Activated CD4-positive, alpha-beta memory T cell treated with anti-CD3 and anti-CD28 coated beads, Interleukin-2, amount 10 ng/mL, durations not matched to agents 7 days and 5 days (primary cell): ENCODE measurements around the gene GATA5. TPM values are rescaled to one million over a fixed set of nuclear protein-coding genes. Genes with fewer than 3 reads are reported as not detected.

ENCODE experiments used
- CTCF ChIA-PET: fragments of 350-600 bp; sonication (Branson Sonifier 250); formaldehyde crosslinking; loops from one replicate; lab custom pipeline; 2021; ENCODE audit warnings: antibody characterized with exemption, inconsistent platforms; lab: Charles Lee
- POLR2A ChIA-PET: fragments of 350-600 bp; sonication (Branson Sonifier 250); formaldehyde crosslinking; loops from one replicate; lab custom pipeline; 2021; ENCODE audit warnings: antibody characterized with exemption; lab: Charles Lee
- DNase-seq: peaks from one replicate; pipeline ENCODE4 v3.0.0-alpha.2; 2020
- H3K27ac Mint-ChIP-seq: one replicate; pipeline ENCODE4 v1.8.0; 2021; ENCODE audit warnings: mild to moderate bottlenecking, mixed read lengths
- H3K27me3 Mint-ChIP-seq: one replicate; pipeline ENCODE4 v1.8.0; 2021; ENCODE audit warnings: mixed read lengths
- H3K36me3 Mint-ChIP-seq: one replicate; pipeline ENCODE4 v1.8.0; 2021; ENCODE audit warnings: low read depth, mixed read lengths
- H3K4me1 Mint-ChIP-seq: one replicate; pipeline ENCODE4 v1.8.0; 2021; ENCODE audit warnings: mixed read lengths
- H3K4me3 Mint-ChIP-seq: one replicate; pipeline ENCODE4 v1.8.0; 2021; ENCODE audit warnings: mild to moderate bottlenecking, mixed read lengths
- H3K9me3 Mint-ChIP-seq: one replicate; pipeline ENCODE4 v1.8.0; 2021; ENCODE audit warnings: mixed read lengths
- total RNA-seq, 2 experiments: library from RNA; stranded (reverse); gene quantifications; one replicate each; pipeline ENCODE4 v1.2.3, GENCODE V29; 2021

GATA5 gene
- total RNA-seq, 2 experiments from 2014 or later = not detected

DNA sequence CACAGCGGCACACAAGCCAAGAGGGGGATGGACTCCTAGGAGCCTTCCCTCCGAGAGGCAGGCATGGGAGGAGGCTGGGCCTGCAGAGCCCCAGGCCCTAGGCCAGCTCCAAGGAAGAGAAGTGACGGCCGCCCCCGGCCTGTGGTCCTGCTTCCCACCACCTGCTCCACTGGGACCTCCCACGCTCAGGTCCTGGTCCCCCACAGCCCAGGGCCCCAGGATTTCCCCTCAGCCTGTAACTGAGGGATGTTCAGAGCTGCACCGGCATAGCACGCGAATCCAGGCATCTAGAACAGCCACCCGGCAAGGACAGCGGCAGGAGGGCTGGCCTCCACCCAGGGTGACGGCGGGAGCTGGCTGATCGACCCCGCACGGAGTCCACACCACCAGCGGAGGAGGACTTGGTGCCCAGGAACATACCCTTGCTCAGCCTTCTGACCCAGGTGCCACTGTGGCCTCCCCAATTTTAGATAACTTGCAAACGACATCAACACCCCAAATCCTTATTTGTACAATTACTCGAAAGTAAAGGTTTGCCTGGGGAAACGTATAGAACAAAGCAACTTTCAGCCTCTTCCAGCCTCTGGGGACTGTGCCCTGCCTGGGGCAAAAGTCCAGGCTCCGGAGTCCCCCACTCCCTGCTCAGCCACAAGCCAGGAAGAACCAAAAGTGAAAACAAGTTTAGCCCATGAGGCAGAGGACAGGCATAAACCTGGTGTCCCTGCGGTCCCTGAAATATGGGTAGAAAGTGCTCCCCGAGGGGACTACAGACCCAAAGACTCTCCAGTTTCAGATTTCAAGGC is 3.5 kb downstream of the GATA5 start:
- DNase-seq = no peak
- POLR2A ChIA-PET = no interaction called here

DNA sequence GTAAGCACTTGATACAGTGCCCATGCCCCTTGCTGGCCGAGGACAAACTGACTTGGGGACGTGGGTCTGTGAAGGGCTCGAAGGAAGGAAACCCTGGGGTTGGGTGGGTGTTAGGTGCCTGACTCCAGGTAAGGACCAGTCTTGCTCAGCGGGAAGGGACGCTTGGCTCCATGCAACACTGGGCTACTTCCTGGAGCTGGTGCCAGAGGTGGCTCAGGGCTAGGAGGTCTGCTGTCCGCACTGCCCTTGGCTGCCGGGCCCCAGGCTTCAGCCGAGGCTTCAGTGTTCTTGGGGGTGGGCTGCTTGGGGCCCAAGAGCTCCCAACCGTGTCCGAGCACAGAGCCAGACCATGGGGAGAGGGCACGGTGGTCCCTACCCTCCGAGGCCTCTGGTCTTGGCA is 5.3 kb downstream of the GATA5 start:
- peaks cover 20% of the 10 kb centered on the region for H3K27me3 Mint-ChIP-seq
- no peak overlapping the region for H3K4me3 Mint-ChIP-seq
- H3K36me3 Mint-ChIP-seq = no peaks in the 10 kb centered on the region
- H3K9me3 Mint-ChIP-seq = no peaks in the 10 kb centered on the region
- no peaks in the 10 kb centered on the region for H3K4me1 Mint-ChIP-seq
- DNase-seq = no peak
- no peak overlapping the region for H3K27ac Mint-ChIP-seq
- POLR2A ChIA-PET = no interaction called here
- CTCF ChIA-PET = no interaction called here

More for the DNA sequence above, 3.5 kb downstream of the GATA5 start:
- H3K27ac Mint-ChIP-seq = no peak overlapping the region
- H3K4me1 Mint-ChIP-seq = no peaks in the 10 kb centered on the region
- no peaks in the 10 kb centered on the region for H3K36me3 Mint-ChIP-seq
- H3K9me3 Mint-ChIP-seq = no peaks in the 10 kb centered on the region
- no peak overlapping the region for H3K4me3 Mint-ChIP-seq
- CTCF ChIA-PET = no interaction called here
- H3K27me3 Mint-ChIP-seq = peaks cover 25% of the 10 kb centered on the region

DNA sequence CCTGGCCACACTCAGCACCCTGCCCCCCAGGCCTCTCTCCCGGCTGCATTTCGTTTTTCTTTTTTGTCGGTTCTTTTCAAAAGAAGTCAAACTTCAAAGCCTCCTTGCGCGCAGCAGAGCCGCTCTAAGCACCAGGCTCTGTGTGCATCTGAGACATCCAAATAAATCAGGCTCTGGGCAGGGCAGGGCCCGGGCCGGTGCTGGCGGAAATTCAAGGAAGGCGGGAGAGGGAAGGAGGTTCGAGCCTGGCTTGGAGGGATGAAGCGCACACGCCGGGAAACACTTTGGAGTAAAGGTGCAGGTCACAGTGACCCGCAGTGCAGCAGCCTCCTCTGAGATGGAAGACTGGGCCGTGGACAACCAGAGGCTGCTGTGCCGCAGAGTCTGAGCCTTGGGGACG is 5.8 kb downstream of the GATA5 start:
- Mint-ChIP-seq H3K9me3 (no peaks in the 10 kb centered on the region), H3K4me1 (no peaks in the 10 kb centered on the region), H3K27ac (no peak overlapping the region), H3K27me3 (peaks cover 20% of the 10 kb centered on the region), H3K36me3 (no peaks in the 10 kb centered on the region), H3K4me3 (no peak overlapping the region)
- POLR2A ChIA-PET = no interaction called here
- DNase-seq = no peak
- CTCF ChIA-PET = no interaction called here

DNA sequence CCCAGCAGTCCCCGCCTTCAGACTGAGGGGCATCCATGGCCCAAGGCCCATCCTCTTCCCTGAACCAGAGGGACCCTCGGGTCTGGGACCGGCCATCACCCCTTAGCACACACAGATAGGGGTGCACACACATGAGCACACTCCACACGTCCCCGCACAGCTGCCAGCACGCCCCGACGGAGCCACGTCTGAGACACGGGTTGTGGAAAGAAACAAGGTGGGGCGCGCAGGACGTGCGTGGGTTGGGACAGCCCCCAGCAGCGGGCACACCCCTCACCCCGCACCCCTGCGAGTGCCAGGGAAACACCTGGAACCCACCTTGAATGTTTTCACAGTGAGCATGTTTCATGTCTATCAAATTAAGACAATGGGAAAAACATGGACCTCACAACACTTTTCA is 6.4 kb downstream of the GATA5 start:
- no peaks in the 10 kb centered on the region for H3K4me1 Mint-ChIP-seq
- CTCF ChIA-PET = no interaction called here
- no peak for DNase-seq
- POLR2A ChIA-PET = no interaction called here
- H3K27me3 Mint-ChIP-seq = peaks cover 16% of the 10 kb centered on the region
- no peak overlapping the region for H3K27ac Mint-ChIP-seq
- no peak overlapping the region for H3K4me3 Mint-ChIP-seq
- H3K9me3 Mint-ChIP-seq = no peaks in the 10 kb centered on the region
- no peaks in the 10 kb centered on the region for H3K36me3 Mint-ChIP-seq

DNA sequence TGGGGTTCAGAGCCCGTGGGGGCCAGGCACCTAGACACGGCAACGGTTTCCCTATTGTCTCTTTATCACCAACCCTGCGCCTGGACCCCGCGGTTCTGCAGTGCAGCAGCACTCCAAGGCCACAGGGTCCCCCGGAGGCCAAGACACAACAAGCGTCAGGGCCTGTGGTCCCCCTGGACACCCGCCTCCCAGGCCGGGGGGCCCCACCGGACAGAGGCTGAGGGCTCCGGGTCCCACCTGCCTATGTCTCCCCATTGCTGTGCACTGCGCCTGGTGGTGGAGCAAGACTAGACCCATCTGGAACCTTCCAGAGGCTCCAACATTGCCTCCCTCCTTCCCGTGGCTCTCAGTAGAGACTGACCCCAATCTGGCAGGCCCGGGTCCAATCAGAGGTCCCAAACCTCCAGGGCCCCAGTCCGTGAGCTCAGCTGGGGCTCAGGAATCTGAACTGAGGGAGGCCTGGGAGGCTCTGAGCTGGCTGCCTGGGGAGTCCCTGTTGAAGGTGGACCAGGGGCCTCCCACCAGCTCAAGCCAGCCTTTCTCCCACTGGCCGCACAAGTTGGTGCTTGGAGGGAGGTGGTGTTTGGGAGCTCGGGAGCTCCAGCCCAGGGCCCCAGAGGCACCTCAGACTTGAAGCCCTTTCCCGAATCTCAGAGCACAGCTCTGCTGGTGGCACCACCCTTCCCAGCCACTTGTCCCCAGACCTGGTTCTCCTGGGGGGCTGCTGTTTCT is 8.8 kb downstream of the GATA5 start:
- DNase-seq = no peak
- ChIA-PET CTCF (no interaction called here), POLR2A (no interaction called here)
- Mint-ChIP-seq H3K4me1 (no peaks in the 10 kb centered on the region), H3K27ac (no peak overlapping the region), H3K4me3 (no peak overlapping the region), H3K36me3 (no peaks in the 10 kb centered on the region), H3K27me3 (peaks cover 5% of the 10 kb centered on the region), H3K9me3 (no peaks in the 10 kb centered on the region)

DNA sequence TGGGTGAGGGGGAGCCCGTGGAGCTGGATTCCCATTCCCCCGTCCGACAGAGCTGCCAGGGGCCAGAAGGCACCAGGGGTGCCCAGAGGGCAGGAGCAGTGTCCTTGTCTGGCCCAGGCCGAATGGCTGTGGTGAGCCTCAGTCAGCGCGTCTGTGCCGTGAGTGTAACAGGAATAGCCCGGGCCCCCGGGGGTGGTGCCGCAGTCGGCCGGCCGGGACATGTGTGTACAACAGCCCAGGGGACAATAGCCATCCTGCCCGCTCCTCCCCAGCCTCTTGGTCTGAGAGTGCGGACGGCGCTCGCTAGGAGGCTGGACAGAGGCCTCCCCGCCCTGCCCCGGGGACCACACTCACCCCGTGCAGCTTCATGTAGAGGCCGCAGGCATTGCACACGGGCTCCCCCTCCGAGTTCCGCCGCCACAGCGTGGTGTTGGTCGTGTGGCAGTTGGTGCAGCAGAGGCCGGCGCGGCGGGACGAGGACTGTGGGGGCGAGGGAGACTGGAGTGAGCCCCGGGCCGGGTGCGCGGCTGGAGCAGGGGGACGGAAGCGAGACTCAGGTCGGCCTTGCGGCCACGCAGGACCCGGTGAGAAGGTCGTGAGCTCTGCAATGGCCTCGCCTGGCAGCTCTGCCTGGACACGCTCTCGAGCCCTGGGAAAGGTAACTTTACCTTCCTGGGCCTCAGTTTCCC is 9.6 kb downstream of the GATA5 start:
- Mint-ChIP-seq H3K27ac (no peak overlapping the region), H3K9me3 (no peaks in the 10 kb centered on the region), H3K36me3 (no peaks in the 10 kb centered on the region), H3K4me1 (no peaks in the 10 kb centered on the region), H3K27me3 (peaks cover 5% of the 10 kb centered on the region), H3K4me3 (no peak overlapping the region)
- CTCF ChIA-PET = no interaction called here
- POLR2A ChIA-PET = no interaction called here
- DNase-seq = no peak

DNA sequence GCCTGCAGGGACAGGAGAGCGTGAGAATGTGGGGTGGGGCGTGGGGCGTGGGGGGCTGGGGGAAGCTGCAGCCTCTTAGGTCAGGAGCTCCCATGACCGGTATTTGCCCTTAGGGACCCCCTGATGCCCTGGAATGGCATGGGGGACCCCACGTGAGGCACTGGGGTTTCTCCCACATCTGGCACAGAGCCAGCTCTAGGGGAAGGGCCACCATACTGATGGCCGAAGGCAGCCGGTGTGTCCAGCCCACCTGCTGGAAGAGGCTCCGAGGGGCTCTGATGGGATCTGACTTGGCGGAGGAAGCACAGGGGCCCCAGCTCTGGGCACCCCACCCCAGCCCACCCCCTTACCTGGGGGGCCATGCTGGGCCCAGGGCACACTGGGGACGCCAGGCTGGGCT is 10.8 kb downstream of the GATA5 start:
- Mint-ChIP-seq H3K4me3 (no peak overlapping the region), H3K9me3 (no peaks in the 10 kb centered on the region), H3K27me3 (peaks cover 1% of the 10 kb centered on the region), H3K27ac (no peak overlapping the region), H3K4me1 (no peaks in the 10 kb centered on the region), H3K36me3 (no peaks in the 10 kb centered on the region)
- ChIA-PET POLR2A (no interaction called here), CTCF (no interaction called here)
- DNase-seq = no peak

DNA sequence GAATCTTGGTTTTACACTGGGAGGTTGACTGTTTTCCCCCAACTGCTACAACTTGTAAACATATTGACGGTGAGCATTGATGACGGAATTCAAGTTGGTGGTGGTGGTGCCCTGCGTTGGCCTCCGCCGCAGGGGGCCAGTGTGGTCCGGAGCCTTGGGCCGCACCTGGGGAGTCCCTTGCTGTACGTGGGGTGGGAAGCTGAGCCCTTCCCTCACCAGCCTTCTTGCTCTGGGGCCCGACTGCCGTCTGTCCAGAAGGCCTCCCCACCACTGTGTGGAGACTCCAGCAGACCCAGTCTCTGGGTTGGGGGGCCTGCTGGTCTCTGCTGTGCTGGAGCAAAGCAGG is 11.4 kb downstream of the GATA5 start:
- CTCF ChIA-PET = no interaction called here

DNA sequence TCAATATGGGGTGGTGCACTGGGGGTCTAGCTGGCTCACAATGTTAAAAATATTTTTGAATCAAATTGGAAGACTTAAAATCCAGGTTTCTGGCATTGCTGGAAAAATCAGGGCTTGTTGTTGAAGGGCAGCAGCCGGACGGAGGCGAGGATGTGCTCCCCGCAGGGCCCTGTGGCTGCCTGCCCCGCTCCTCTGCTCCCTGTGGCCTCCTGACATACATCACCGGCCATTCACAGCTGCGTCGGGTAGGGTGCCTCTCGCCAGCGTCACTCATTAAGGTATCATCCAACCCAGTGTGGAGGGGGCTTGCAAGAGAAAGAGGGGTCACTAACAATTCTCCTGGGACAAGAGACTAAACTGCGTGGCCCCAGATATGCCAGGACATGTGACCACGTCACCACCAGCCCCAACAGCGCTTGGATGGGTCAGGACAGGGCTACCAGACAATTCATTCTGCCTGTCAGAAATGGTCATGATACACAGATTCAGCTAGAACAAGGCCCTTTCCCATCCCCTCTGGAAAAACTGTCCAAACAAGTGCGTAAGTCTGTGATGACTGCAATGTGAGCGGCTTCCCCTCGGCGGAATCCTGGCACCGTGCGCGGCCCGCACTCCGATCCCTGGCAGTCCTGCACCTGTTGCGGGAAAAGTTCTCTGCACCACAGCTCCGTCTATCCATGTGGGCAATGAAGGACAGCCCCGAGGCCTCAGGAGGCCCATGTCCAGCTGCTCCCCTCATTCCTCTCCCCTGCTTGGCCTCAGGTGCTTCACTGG is 12.0 kb downstream of the GATA5 start:
- CTCF ChIA-PET = no interaction called here
- POLR2A ChIA-PET = no interaction called here

More for the DNA sequence above, 11.4 kb downstream of the GATA5 start:
- H3K4me3 Mint-ChIP-seq = no peak overlapping the region
- no peaks in the 10 kb centered on the region for H3K9me3 Mint-ChIP-seq
- no peak overlapping the region for H3K27ac Mint-ChIP-seq
- H3K27me3 Mint-ChIP-seq = no peaks in the 10 kb centered on the region
- no peaks in the 10 kb centered on the region for H3K36me3 Mint-ChIP-seq
- POLR2A ChIA-PET = no interaction called here
- no peak for DNase-seq
- H3K4me1 Mint-ChIP-seq = no peaks in the 10 kb centered on the region

DNA sequence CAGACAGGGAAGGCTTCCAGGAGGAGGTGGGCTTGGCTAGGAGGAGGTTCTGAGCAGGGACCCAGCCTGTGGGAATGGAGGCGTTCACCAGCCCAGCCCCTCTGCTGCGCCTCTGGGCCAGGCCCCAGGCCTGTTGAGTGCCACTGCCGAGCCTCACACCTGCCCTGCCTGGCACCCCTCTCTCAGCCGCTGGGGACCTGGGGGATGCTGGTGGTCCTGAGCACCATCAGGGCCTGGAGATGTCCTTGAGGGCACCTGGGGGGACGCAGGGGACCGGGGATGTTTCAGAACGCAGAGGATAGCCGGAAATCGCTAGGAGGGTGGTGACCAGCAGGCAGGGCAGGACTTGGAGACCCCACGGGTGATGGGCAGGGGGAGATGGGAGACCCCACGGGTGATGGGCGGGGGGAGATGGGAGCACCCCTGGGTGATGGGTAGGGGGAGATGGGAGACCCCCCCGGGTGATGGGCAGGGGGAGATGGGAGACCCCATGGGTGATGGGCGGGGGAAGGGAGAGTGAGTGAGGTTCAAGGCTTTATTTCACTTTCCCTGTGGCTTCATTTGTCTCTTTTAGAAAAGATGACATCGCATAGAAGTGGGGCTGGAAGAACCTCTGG is 12.7 kb downstream of the GATA5 start:
- no peaks in the 10 kb centered on the region for H3K4me1 Mint-ChIP-seq
- no peak for DNase-seq
- no peak overlapping the region for H3K4me3 Mint-ChIP-seq
- no peaks in the 10 kb centered on the region for H3K9me3 Mint-ChIP-seq
- POLR2A ChIA-PET = no interaction called here
- CTCF ChIA-PET = no interaction called here
- H3K27me3 Mint-ChIP-seq = no peaks in the 10 kb centered on the region
- no peaks in the 10 kb centered on the region for H3K36me3 Mint-ChIP-seq
- no peak overlapping the region for H3K27ac Mint-ChIP-seq

More for the DNA sequence above, 12.0 kb downstream of the GATA5 start:
- no peaks in the 10 kb centered on the region for H3K27me3 Mint-ChIP-seq
- no peak overlapping the region for H3K27ac Mint-ChIP-seq
- no peaks in the 10 kb centered on the region for H3K4me1 Mint-ChIP-seq
- no peak overlapping the region for H3K4me3 Mint-ChIP-seq
- H3K9me3 Mint-ChIP-seq = no peaks in the 10 kb centered on the region
- no peaks in the 10 kb centered on the region for H3K36me3 Mint-ChIP-seq
- DNase-seq = no peak

DNA sequence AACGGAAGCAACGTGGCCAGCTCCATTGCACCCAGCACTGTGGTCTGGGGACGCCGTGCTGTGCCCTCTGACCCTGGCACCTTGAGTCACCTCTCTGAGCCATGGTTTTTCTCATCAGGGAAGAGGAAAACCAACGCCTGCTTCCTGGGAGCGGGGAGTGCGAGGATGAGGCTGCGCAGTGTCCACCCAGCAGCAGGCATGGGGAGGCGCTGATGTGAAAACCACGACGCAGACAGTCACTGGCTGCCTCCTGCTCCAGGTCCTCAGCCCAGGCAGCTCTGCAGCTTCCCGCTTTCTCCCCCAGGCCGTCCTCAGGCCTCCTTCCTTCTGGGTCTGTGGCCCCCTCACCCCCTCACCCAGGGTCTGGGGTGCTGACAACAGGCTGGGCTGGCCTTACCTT is 14.0 kb downstream of the GATA5 start:
- no peak overlapping the region for H3K4me3 Mint-ChIP-seq
- POLR2A ChIA-PET = no interaction called here

DNA sequence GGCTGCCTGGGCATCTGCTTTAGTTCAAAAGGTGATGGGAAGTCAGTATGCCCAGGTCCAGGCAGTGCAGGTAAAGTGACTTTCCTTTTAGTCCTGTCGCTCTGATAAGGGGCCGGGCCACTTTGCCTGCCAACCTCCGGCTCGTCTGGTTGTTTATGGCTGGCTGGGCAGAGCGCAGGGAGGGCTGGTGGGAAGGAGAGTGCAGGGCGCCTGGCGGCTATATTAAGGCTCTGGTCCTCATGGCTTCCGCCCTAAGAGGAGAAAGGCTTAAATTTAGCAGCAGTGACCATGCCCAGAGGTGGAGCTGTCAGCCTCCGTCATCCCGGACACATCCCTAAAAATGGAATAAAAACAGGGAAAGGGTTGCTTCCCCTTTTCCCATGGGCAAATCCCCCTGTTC is 14.6 kb downstream of the GATA5 start:
- no peak overlapping the region for H3K27ac Mint-ChIP-seq
- H3K36me3 Mint-ChIP-seq = no peaks in the 10 kb centered on the region
- ChIA-PET CTCF (no interaction called here), POLR2A (no interaction called here)
- no peak for DNase-seq
- H3K4me1 Mint-ChIP-seq = no peaks in the 10 kb centered on the region
- H3K9me3 Mint-ChIP-seq = no peaks in the 10 kb centered on the region
- H3K4me3 Mint-ChIP-seq = no peak overlapping the region
- H3K27me3 Mint-ChIP-seq = peaks cover under 1% of the 10 kb centered on the region

More for the DNA sequence above, 14.0 kb downstream of the GATA5 start:
- CTCF ChIA-PET = no interaction called here
- Mint-ChIP-seq H3K9me3 (no peaks in the 10 kb centered on the region), H3K27me3 (no peaks in the 10 kb centered on the region), H3K36me3 (no peaks in the 10 kb centered on the region), H3K4me1 (no peaks in the 10 kb centered on the region), H3K27ac (no peak overlapping the region)
- no peak for DNase-seq
